HEK293 (cell line): ENCODE results near the gene CNPY4.

ENCODE experiments used
- CTCF ChIA-PET: fragments of 350-600 bp; formaldehyde crosslinking; extraction: SDS; loops from one replicate; lab custom pipeline; 2021; ENCODE audit warnings: antibody characterized with exemption; lab: Yijun Ruan, JAX
- POLR2A ChIA-PET: fragments of 300-600 bp; formaldehyde crosslinking; extraction: SDS; loops from one replicate; lab custom pipeline; 2020; ENCODE audit warnings: antibody characterized with exemption, inconsistent platforms; lab: Yijun Ruan, JAX
- H3K27ac ChIP-seq: fragments of 200-500 bp; sonication (Bioruptor generic); 2 replicates; pipeline ENCODE4 v1.5.1; 2014; ENCODE audit warnings: low read depth, low read length, control low read depth, inconsistent platforms; ENCODE audit errors: extremely low read depth
- H3K36me3 ChIP-seq, 2 experiments: fragments of 200-500 bp in 1 of 2; sonication (Bioruptor generic) in 1 of 2; 1 replicate in 1 of 2; 2 replicates in 1 of 2; pipeline ENCODE4 v1.5.1; 2014 to 2017; ENCODE audit warnings: inconsistent platforms in 2 of 2, low read length in 2 of 2; ENCODE audit not compliant: control insufficient read depth in 2 of 2, insufficient read depth in 1 of 2
- H3K4me1 ChIP-seq: fragments of 200-500 bp; sonication (Bioruptor generic); 2 replicates; pipeline ENCODE4 v1.5.1; 2014; ENCODE audit warnings: mild to moderate bottlenecking, low read length, inconsistent platforms; ENCODE audit not compliant: control insufficient read depth, insufficient read depth
- H3K4me3 ChIP-seq: 2 replicates; pipeline ENCODE4 v1.5.1; 2011; ENCODE audit warnings: low read depth, mild to moderate bottlenecking, control low read depth, low read length, moderate library complexity
- H3K9me3 ChIP-seq: fragments of 200-500 bp; sonication (Bioruptor generic); 2 replicates; pipeline ENCODE4 v1.5.1; 2014; ENCODE audit warnings: low read depth, low read length, inconsistent platforms; ENCODE audit not compliant: control insufficient read depth, insufficient read depth
- GLI2 ChIP-seq: fragments of 450-650 bp; formaldehyde crosslinking; IDR thresholded peaks from 2 replicates; pipeline ENCODE4; 2017; ENCODE audit warnings: missing biosample characterization, missing genetic modification characterization, low read depth, borderline replicate concordance
- GLIS2 ChIP-seq: fragments of 450-650 bp; formaldehyde crosslinking; IDR thresholded peaks from 2 replicates; pipeline ENCODE4 v1.5.1; 2016; ENCODE audit warnings: missing biosample characterization, missing genetic modification characterization
- HOXC10 ChIP-seq: sonication (generic); formaldehyde crosslinking; IDR thresholded peaks from 2 replicates; pipeline ENCODE4 v1.8.1; 2023; ENCODE audit warnings: mild to moderate bottlenecking, missing genetic modification reagents
- PRDM2 ChIP-seq: fragments of 450-650 bp; formaldehyde crosslinking; IDR thresholded peaks from 2 replicates; pipeline ENCODE4 v1.5.1; 2016; ENCODE audit warnings: missing biosample characterization, missing genetic modification characterization, borderline replicate concordance
- SCRT1 ChIP-seq: fragments of 450-650 bp; formaldehyde crosslinking; IDR thresholded peaks from 2 replicates; pipeline ENCODE4 v1.5.1; 2016; ENCODE audit warnings: missing biosample characterization, missing genetic modification characterization, borderline replicate concordance
- SP3 ChIP-seq: fragments of 450-650 bp; formaldehyde crosslinking; IDR thresholded peaks from 2 replicates; pipeline ENCODE4 v1.5.1; 2016; ENCODE audit warnings: missing biosample characterization, missing genetic modification characterization
- SP7 ChIP-seq: fragments of 450-650 bp; formaldehyde crosslinking; IDR thresholded peaks from 2 replicates; pipeline ENCODE4 v1.5.1; 2016; ENCODE audit warnings: missing biosample characterization, missing genetic modification characterization
- ZBTB20 ChIP-seq: fragments of 450-650 bp; formaldehyde crosslinking; IDR thresholded peaks from 2 replicates; pipeline ENCODE4 v1.5.1; 2016; ENCODE audit warnings: missing biosample characterization, missing genetic modification characterization
- ZBTB6 ChIP-seq: fragments of 450-650 bp; formaldehyde crosslinking; IDR thresholded peaks from 2 replicates; pipeline ENCODE4 v1.5.1; 2017; ENCODE audit warnings: missing biosample characterization, missing genetic modification characterization
- ZIC2 ChIP-seq: fragments of 450-650 bp; formaldehyde crosslinking; IDR thresholded peaks from 2 replicates; pipeline ENCODE4 v1.5.1; 2016; ENCODE audit warnings: missing biosample characterization, missing genetic modification characterization
- ZNF114 ChIP-seq: fragments of 450-650 bp; formaldehyde crosslinking; IDR thresholded peaks from 2 replicates; pipeline ENCODE4 v1.5.0; 2017; ENCODE audit warnings: missing biosample characterization, missing genetic modification characterization
- ZNF133 ChIP-seq: fragments of 450-650 bp; formaldehyde crosslinking; IDR thresholded peaks from 2 replicates; pipeline ENCODE4 v1.5.1; 2016; ENCODE audit warnings: missing biosample characterization, missing genetic modification characterization
- ZNF174 ChIP-seq: fragments of 450-650 bp; formaldehyde crosslinking; IDR thresholded peaks from 2 replicates; pipeline ENCODE4 v1.5.0; 2017; ENCODE audit warnings: missing biosample characterization, mild to moderate bottlenecking, missing genetic modification characterization
- ZNF292 ChIP-seq: fragments of 450-650 bp; formaldehyde crosslinking; IDR thresholded peaks from 2 replicates; pipeline ENCODE4 v1.5.1; 2016; ENCODE audit warnings: low read depth, missing biosample characterization, missing genetic modification characterization, borderline replicate concordance
- ZNF416 ChIP-seq: fragments of 450-650 bp; formaldehyde crosslinking; IDR thresholded peaks from 2 replicates; pipeline ENCODE4 v1.5.1; 2016; ENCODE audit warnings: missing biosample characterization, missing genetic modification characterization
- ZNF433 ChIP-seq: fragments of 450-650 bp; formaldehyde crosslinking; IDR thresholded peaks from 2 replicates; pipeline ENCODE4 v1.5.1; 2016; ENCODE audit warnings: missing biosample characterization, missing genetic modification characterization, low read depth
- ZNF48 ChIP-seq: fragments of 450-650 bp; formaldehyde crosslinking; IDR thresholded peaks from 2 replicates; pipeline ENCODE4 v1.5.1; 2016; ENCODE audit warnings: missing biosample characterization, missing genetic modification characterization
- ZNF510 ChIP-seq: fragments of 450-650 bp; formaldehyde crosslinking; IDR thresholded peaks from 2 replicates; pipeline ENCODE4 v1.5.1; 2018; ENCODE audit warnings: mild to moderate bottlenecking, missing genetic modification characterization, missing biosample characterization; ENCODE audit not compliant: insufficient replicate concordance
- ZNF529 ChIP-seq: fragments of 450-650 bp; formaldehyde crosslinking; IDR thresholded peaks from 2 replicates; pipeline ENCODE4 v1.5.1; 2017; ENCODE audit warnings: missing genetic modification characterization, missing biosample characterization; ENCODE audit not compliant: insufficient replicate concordance
- ZNF580 ChIP-seq: fragments of 450-650 bp; formaldehyde crosslinking; IDR thresholded peaks from 2 replicates; pipeline ENCODE4 v1.5.1; 2016; ENCODE audit warnings: missing biosample characterization, missing genetic modification characterization
- ZNF610 ChIP-seq: fragments of 450-650 bp; formaldehyde crosslinking; IDR thresholded peaks from 2 replicates; pipeline ENCODE4 v1.5.1; 2016; ENCODE audit warnings: missing biosample characterization, missing genetic modification characterization, borderline replicate concordance
- ZNF658 ChIP-seq: fragments of 450-650 bp; formaldehyde crosslinking; IDR thresholded peaks from 2 replicates; pipeline ENCODE4; 2016; ENCODE audit warnings: missing biosample characterization, missing genetic modification characterization
- ZNF664 ChIP-seq: fragments of 450-650 bp; formaldehyde crosslinking; IDR thresholded peaks from 2 replicates; pipeline ENCODE4 v1.5.1; 2016; ENCODE audit warnings: missing biosample characterization, missing genetic modification characterization
- ZNF704 ChIP-seq: fragments of 450-650 bp; formaldehyde crosslinking; IDR thresholded peaks from 2 replicates; pipeline ENCODE4 v1.5.1; 2016; ENCODE audit warnings: missing biosample characterization, missing genetic modification characterization
- ZNF76 ChIP-seq: fragments of 450-650 bp; formaldehyde crosslinking; IDR thresholded peaks from 2 replicates; pipeline ENCODE4; 2016; ENCODE audit warnings: low read depth, missing biosample characterization, missing genetic modification characterization, borderline replicate concordance
- ZSCAN5A ChIP-seq: fragments of 450-650 bp; formaldehyde crosslinking; IDR thresholded peaks from 2 replicates; pipeline ENCODE4 v1.5.1; 2016; ENCODE audit warnings: missing biosample characterization, missing genetic modification characterization
- ZXDB ChIP-seq: fragments of 450-650 bp; formaldehyde crosslinking; IDR thresholded peaks from 2 replicates; pipeline ENCODE4 v1.5.1; 2016; ENCODE audit warnings: missing biosample characterization, missing genetic modification characterization

The CNPY4 gene

GRCh38 chr7:100119072-100119969 lies at the start of gene CNPY4, which contains the start of gene TAF6:
Gene CNPY4 (plus strand): TSS chr7:100119634. CDS start chr7:100119745, 111 bp downstream.
Gene TAF6 (minus strand): TSS chr7:100119358. CDS start chr7:100114209, 5,149 bp downstream.
- POLR2A ChIA-PET, result interaction anchor here (1.1 to 8.4 kb wide), 2 partner anchors 18 to 29 kb away, joined by 3 to 81 read pairs; partner anchors contain the start of genes AP4M1, LAMTOR4 and MCM7
- Histone ChIP-seq H3K4me3 (peak within 1 kb of the TSS; percentile 90), H3K9me3 (no peaks in the 10 kb centered on the region), H3K36me3 (peaks cover 0 to 8% of the 10 kb centered on the region in 2 experiments; a peak in 2 of 3 replicates), H3K27ac (peak within 1 kb of the TSS; percentile 87), H3K4me1 (peaks cover 3% of the 10 kb centered on the region; the same call in 1 of the 2 replicates)
- CTCF ChIA-PET, result no interaction called here
- TF ChIP-seq GLIS2 (tag by site-specific recombination) (peak; percentile 68), ZNF433 (tag by site-specific recombination) (no peak), ZNF510 (no peak), SP3 (tag by site-specific recombination) (peak; percentile 94), ZSCAN5A (tag by site-specific recombination) (no peak), ZBTB6 (tag by site-specific recombination) (peak; percentile 35; the same call in 1 of the 2 replicates), HOXC10 (no peak), ZNF580 (tag by site-specific recombination) (peak; percentile 42), ZNF48 (tag by site-specific recombination) (no peak), ZNF704 (tag by site-specific recombination) (no peak), ZBTB20 (tag by site-specific recombination) (peak; percentile 82), PRDM2 (tag by site-specific recombination) (no peak), ZNF292 (tag by site-specific recombination) (no peak), ZNF529 (no peak), ZNF133 (tag by site-specific recombination) (no peak), GLI2 (tag by site-specific recombination) (no peak), ZNF658 (no peak), ZNF114 (tag by site-specific recombination) (no peak), ZNF416 (tag by site-specific recombination) (no peak), ZNF664 (no peak), SP7 (tag by site-specific recombination) (peak; percentile 79), SCRT1 (tag by site-specific recombination) (no peak), ZNF76 (tag by site-specific recombination) (no peak), ZIC2 (tag by site-specific recombination) (no peak), ZXDB (tag by site-specific recombination) (peak; percentile 100), ZNF174 (no peak), ZNF610 (tag by site-specific recombination) (0 out of 2 replicates have a peak, but pooled peaks have one; percentile 43)
